Gastrocnemius medialis (tissue), 4 donors: ENCODE data around the gene MLANA.

ENCODE experiments used
- POLR2A ChIP-seq, 2 donors: fragments of 450-650 bp; IDR thresholded peaks; one replicate each; pipeline ENCODE4 v1.6.1; 2017; ENCODE audit warnings: antibody characterized with exemption in 2 of 2, mild to moderate bottlenecking in 2 of 2, moderate library complexity in 2 of 2
- TF ChIP-seq, protein P1 (sequence below), 5 experiments: fragments of 450-650 bp in 3 of 5; fragments of 200-600 bp in 2 of 5; sonication (generic) in 2 of 5; IDR thresholded peaks in 4 of 5; conservative IDR thresholded peaks in 1 of 5; 1 replicate in 4 of 5; 2 replicates in 1 of 5; pipeline ENCODE4 v1.5.1; 2016 to 2019; ENCODE audit warnings: antibody characterized with exemption in 5 of 5, mild to moderate bottlenecking in 3 of 5, moderate library complexity in 3 of 5

DNA sequence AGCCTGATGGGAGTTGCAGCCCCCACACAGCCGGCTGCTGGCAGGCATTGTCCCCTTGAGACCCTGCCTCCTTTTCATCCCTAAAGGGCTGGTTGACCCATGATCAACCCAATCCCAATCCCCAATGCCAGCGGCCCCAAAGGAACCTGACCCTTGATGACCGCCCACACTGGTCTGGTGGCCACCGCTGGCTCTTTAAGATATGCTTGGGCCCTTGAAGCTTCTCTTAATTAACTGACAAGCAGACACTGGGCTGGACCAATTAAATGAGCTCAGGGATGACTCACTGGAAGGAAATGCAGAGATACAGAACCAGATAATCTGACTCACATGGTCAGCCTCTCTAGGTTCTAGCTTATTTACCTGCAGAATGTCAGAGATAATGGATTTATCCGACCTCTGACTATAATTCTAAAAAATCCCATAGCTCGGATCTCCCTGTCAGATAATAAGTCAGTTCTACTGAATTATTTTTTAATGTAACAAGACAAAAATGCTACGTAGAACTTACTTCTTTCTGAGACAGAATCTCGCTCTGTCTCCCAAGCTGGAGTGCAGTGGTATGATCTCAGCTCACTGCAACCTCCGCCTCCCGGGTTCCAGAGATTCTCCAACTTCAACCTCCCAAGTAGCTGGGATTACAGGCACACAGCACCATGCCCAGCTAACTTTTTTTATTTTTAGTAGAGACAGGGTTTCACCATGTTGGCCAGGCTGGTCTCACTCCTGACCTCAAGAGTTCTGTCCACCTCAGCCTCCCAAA, 11.1 kb upstream of the MLANA start:
- TF ChIP-seq, protein P1, sequence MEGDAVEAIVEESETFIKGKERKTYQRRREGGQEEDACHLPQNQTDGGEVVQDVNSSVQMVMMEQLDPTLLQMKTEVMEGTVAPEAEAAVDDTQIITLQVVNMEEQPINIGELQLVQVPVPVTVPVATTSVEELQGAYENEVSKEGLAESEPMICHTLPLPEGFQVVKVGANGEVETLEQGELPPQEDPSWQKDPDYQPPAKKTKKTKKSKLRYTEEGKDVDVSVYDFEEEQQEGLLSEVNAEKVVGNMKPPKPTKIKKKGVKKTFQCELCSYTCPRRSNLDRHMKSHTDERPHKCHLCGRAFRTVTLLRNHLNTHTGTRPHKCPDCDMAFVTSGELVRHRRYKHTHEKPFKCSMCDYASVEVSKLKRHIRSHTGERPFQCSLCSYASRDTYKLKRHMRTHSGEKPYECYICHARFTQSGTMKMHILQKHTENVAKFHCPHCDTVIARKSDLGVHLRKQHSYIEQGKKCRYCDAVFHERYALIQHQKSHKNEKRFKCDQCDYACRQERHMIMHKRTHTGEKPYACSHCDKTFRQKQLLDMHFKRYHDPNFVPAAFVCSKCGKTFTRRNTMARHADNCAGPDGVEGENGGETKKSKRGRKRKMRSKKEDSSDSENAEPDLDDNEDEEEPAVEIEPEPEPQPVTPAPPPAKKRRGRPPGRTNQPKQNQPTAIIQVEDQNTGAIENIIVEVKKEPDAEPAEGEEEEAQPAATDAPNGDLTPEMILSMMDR (IDR thresholded peaks at IDR 0.05 in 4 of 5, conservative IDR thresholded peaks at IDR 0.05 in 1 of 5) = no peak
- no peak for TF ChIP-seq POLR2A (IDR thresholded peaks at IDR 0.05)
